Fibroblast of skin of abdomen (primary cell): ENCODE results near the gene NSUN2.
A peak's percentile ranks its signal among the peaks of the same experiment; 100 is the strongest.

Experiments
- DNase-seq: peaks from one replicate; pipeline ENCODE4 v3.0.0-alpha.2; 2013

NSUN2 gene

DNA sequence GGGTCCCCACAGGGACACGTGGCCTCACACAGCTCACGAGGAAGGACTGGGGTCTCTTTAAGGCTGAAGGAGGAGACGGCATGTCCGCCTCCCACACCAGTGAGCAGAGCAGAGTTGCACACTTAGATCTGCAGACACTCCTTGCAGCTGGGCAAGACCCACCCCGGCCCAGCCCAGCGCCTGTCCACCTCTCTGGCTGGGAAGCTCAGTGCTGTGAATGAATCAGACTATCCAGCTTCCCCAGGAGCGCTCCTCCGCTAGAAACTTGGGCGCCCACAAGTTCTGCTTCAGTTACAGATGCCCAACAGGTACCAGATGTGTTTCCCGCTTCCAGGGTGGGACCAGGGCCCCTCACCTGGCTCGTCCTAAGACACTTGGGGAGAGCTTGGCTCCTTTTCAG lies 78.9 kb downstream of the NSUN2 start:
- DNase-seq: no peak

DNA sequence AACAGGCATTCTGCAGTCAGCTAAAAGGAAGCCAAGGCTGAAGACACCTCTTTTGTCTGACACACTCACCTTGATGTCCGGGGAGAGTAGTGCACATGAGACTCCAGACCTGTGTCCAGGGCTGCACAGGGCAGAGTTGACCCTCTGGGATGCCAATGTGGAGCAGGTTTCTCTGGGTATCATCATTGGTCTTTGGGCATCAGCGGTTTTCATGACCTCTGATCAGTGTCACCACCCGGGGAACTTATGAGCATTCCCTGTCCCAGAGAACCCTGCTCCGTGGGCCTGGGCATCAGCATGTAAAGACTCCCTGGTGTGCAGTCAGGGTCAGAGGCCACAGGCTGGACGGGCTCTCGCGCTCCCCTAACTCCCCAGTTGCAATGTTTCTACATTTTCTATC lies 80.2 kb downstream of the NSUN2 start:
- no peak for DNase-seq

DNA sequence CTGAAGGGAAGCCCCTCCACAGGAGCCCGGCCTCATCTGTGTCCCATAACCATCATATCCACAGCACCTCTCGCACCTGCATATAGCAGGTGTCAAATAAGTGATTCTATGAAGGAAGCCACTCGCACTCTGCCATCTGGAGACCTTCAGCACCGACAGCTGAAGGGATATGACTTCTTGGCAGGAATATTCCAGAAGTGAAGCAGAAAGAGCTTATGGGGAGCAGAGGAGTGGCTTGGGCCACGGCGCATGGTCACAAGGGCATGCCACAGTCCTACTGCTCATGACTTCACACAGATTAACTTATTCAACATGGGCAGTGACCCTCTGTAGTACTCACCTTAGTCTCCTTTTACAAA lies 80.9 kb downstream of the NSUN2 start:
- DNase-seq: no peak

DNA sequence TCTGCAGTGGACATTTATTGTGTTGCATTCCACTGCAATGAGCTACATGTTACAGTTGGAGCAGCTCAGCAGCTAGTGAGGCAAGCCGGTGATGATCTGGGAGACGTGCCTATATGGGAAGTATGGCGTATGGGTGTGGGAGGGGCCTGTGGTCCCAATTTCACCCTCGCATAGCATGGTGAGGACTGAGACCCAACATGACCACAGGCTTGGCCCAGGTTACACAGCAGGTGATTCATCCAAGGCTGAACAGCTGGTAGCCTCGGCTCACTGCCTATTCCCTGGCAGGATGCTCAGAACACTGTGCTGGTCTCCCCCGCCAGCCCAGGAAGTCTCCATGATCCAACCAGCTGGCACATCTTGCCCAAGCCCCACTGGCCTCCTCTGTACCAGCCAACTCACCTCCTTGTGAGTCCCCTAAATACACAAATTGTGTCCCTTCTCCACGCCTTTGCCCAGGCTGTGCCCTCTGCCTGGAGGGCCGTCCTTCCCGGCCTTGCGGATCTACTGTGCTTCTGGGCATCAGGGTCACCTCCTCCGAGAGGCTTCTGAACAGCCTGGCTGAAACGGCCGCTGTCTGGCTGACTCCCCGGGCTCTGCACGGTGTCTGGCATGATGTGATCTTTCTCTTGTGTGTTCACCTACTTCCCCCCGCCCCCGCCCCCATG lies 81.4 kb downstream of the NSUN2 start:
- DNase-seq: peak; percentile 8

DNA sequence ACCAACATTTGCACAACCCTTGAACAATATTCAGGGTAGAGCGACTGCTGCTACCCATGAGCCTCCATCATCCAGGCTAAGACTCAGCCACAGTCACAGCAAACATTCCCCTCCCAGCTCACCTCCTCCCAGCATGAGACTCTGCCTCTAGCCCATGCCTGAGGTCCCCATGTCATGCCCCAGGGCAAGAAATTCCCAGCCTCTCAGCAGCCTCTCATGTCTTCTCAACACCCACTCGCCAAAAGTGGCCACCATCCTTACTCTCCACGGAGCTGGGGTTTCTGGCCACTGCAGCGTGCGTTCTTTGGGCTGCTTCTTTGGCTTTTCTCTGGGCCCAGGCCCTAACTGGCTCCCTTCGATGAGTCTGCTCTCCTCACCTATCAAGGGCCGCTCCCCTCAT lies 82.2 kb downstream of the NSUN2 start:
- no peak for DNase-seq
